NCI-H345 (cell line): ENCODE data around the gene PWWP3B.
"Not testable (repeated sequence)": the region's sequence is repeated elsewhere in the genome, so short reads cannot be mapped to it uniquely, and the experiment has no call there.

Experiments used
- DNase-seq: peaks from one replicate; lab custom pipeline; 2025; lab: John Stamatoyannopoulos, UW

Gene PWWP3B

GRCh38 chrX:106168107-106168506, at the start of gene PWWP3B:
TSS of gene PWWP3B (plus strand) at chrX:106168305. CDS start at chrX:106205433, 37,128 bp downstream.
- DNase-seq: no peak

DNA sequence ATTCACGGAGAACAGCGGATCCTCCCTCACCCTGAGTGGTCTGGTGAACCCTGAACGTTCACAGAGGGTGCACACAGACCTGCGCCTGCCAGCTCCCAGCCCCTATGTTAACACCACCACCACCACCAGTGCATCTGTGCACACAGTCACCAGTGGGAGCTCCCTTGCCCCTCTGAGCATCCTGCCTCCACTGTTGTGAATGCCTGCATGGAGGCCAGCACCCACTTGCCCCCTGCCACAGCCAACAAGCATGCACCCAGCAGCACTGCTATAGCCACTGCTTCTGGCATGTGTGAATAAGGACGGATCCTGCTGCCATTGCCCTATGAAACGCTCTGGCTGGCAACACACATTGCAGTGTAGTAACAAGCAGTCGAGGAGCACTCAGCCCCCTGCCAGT, 29.1 kb upstream of the PWWP3B start:
- no peak for DNase-seq

DNA sequence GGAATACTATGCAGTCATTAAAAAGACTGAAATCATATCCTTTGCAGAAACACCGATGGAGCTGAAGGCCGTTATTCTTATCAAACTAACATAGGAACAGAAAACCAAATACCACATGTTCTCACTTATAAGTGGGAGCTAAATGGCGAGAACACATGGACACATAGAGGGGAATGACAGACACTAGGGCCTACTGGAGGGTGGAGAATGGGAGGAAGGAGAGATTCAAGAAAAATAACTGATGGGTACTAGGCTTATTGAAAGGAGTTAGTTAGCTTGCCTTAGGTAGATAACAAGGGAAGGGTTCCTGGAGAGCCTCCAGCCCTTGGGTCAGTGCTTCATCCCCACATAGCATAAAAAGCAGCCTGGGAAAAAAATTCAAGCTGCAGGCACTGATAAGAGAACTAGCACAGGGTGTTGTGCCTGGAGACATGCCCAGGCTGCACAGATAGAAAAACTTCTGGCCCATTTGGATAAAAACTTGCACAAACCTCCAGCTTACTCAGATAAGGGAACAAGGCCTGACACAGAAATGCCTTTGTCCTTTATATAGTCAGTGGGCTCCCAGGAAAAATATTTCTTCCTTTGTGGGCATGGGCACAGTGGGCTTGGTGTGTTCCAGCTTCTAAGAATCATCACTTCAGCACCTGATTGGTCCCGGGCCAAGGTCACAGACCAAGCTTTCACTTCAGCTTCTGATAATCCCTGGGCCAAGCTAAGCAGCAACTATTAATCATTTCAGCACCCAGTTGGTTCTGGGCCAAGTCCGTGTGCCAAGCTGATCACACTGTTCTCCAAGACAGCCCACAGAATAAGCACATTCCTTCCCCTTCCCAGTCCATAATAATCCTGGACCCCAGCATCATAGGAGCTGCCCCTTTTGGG, 23.1 kb upstream of the PWWP3B start:
- DNase-seq: no peak

DNA sequence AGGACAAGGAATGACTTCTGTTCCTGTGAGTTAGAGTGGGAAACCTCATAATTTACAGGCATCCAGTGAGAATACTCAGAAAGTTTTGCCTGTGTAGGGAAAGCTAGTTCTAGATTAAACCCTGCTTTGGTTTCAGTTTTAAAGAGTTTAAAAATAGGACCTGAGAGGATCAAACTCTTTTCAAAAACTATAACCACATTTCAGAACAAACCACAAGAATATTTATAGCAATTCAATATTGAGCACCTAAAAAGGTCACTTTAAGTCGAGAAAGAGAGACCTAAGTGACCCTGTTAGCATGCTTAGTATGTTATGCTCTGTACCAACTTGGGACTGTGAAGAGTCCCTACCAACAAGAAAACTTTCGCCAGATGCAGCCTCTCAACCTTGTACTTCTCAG, 17.4 kb upstream of the PWWP3B start:
- no peak for DNase-seq

- no peak for DNase-seq
Measured at GRCh38 chrX:106159861-106160282, 8.2 kb upstream of the PWWP3B start.

- no peak for DNase-seq
Measured at GRCh38 chrX:106170318-106170717, 2.2 kb downstream of the PWWP3B start.

DNA sequence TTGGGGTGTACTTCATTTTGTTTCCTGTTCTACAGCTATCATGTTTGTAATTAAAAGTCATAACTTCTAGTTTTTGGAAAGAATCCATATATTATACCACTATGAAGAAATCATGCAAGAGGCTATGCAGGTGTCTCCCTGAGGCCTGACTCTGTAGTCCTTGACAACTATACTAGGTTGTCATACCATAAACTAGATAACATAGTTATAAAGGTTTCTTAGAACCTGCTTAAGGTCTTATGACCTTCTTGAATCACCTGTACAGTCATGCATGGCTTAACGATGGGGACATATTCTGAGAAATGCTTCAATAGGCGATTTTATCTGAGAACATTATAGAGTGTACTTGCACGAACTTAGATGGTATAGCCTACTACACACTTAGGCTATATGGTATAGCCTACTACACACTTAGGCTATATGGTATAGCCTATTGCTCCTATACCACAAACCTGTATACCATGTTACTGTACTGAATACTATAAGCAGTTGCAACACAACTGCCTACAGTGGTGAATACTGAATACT, 3.3 kb downstream of the PWWP3B start:
- DNase-seq: no peak

DNA sequence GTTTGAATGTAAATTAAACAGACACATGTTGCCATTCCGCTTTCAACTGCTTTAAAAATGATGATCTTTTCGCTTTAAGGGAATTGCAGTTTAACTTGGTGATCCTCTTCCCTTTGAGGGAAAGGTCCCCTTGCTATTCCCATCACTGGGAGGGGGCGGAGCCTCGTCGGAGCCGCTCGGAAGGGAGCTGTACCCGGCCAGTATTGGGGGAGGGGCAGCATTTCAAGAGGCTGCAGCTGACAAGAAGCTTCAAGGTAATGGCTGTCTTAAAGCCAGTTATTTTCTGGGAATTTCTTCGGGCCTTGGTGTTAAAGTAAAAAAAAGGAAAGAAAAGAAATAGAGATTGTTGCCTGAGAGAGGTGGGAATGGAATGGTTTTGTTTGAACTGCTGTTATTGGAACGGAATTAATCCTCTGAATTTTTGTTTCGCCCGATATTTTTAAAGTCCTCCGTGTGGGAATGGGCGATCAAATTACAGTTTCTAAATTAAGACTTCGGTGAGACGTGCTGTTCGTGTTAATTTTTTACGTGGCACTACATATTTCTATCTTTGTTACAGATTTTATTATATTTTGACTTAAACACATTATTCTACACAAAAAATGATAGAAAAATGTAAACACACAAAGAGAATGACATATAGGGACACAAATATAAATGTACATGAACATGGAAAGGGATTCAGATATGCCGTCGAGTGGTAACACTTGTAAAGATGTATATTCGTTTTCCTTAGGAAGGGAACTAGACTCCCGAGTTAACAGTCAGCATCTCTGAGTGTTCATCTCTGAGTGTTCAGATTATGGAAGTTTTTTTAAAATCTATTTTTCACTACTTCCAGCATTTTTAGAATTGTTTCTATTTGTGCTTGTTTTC, 9.2 kb downstream of the PWWP3B start:
- DNase-seq: no peak

DNA sequence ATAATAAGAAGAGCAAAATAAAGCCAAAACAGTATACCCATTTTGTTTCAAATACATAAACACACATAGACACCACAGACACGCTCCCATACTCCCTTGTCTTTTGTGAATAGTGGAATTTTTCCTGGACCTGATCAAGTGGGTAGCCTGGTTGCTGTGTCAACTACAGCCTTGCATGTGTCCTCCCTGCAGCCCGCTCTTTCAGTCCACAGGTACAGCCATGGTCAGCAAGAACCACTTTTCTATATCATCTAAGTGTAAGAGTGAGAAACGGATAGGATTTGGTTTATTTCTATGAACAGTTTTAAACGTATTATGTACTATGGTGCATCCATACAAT, 9.8 kb downstream of the PWWP3B start:
- no peak for DNase-seq

- DNase-seq: no peak
Measured at GRCh38 chrX:106178826-106179225, 10.7 kb downstream of the PWWP3B start.

DNA sequence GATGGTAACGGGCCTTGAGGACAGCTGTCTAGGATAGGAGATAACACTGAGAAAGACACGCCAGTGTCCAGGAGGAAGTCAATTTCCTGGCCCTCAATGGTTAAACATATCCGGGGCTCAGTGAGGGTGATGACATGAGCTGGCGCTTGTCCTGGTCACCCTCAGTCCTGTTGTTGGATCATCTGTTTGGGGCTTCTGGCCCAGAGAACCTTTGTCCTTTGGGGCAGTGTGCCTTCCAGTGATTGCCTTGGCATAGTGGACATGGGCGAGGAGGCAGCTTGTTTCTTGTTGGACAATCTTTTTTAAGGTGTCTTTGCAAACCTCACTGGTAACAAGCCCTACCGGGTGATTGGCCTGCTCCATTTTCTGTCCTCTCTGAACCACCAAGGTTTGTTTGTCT, 15.6 kb downstream of the PWWP3B start:
- DNase-seq: not testable (repeated sequence)

DNA sequence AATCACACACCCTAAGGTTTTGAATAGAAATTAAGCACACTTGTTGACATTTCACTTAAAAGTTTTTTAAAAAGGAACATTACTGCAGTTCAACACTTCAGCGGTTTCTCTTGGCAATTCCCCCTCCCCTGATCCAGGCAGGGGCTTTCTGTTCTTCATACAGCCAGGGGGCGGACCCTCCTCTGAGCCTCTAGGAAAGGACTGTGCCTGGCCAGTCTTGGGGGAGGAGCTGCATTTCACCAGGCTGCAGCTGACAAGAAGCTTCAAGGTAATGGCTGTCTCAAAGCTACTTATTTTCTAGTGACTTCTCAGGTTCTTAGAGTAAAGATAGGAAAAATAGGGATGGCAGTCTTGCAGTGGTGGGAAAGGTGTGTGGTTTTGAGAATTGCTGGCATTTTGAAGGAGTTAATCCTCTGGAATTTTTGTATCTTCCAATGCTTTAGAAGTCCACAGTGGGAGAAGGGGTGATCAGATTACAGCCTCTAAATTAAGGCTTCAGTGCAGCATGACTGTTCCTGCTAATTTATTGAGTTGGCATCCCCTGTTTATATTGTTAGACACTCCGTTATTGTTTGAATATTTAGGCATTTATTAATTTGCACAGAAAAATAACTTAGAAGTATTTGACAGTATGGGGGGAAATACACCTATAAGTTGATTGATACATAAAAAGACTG, 33.5 kb downstream of the PWWP3B start:
- no peak for DNase-seq

DNA sequence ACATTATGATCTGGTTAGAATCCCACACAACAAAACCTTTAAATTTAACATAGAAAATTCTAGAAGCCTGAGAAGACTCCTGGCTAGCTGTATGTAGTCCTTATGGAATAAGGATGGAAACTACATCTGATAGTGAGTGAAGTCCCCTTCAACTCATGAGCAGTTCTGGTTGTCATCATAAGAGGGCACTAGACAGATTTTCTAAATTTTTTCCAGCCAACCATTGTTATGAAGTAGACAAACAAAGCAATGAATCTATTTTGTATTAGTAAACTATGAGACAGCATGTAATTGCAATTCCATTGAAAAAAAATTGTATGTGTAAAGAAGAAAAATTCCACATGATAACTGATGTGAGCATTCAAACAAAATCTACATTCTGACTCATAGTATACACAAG, 35.2 kb downstream of the PWWP3B start:
- DNase-seq: no peak

- no peak for DNase-seq
Measured at GRCh38 chrX:106208154-106208553, 40.0 kb downstream of the PWWP3B start.
